GM19099 (cell line): ENCODE results near the gene COL4A6.

Source experiments
- POLR2A ChIP-seq: IDR thresholded peaks from 3 replicates; pipeline ENCODE4 v1.6.1; 2011; ENCODE audit warnings: low read depth; ENCODE audit not compliant: insufficient read length; ENCODE audit errors: extremely low read depth

The COL4A6 gene

GRCh38 chrX:108438110-108438623 is at the start of gene COL4A6:
COL4A6 (minus strand) TSS chrX:108438422; CDS start chrX:108438196, 226 bp downstream.
- TF ChIP-seq POLR2A = no peak

- TF ChIP-seq POLR2A = no peak
These were observed 47.7 kb upstream of the COL4A6 start for GRCh38 chrX:108485960-108486359.

- TF ChIP-seq POLR2A = no peak
These were observed 46.0 kb upstream of the COL4A6 start for GRCh38 chrX:108484251-108484650.

GRCh38 chrX:108473979-108474378 is 35.8 kb upstream of the COL4A6 start:
- no peak for TF ChIP-seq POLR2A

- no peak for TF ChIP-seq POLR2A
These were observed 30.3 kb upstream of the COL4A6 start for GRCh38 chrX:108468486-108468885.

- TF ChIP-seq POLR2A = no peak
These were observed 26.4 kb upstream of the COL4A6 start for GRCh38 chrX:108464604-108465003.

GRCh38 chrX:108456971-108457477 is 18.8 kb upstream of the COL4A6 start:
- TF ChIP-seq POLR2A = no peak

- TF ChIP-seq POLR2A = no peak
These were observed 15.6 kb upstream of the COL4A6 start for GRCh38 chrX:108453841-108454240.

GRCh38 chrX:108447303-108447702 is 9.1 kb upstream of the COL4A6 start:
- no peak for TF ChIP-seq POLR2A

GRCh38 chrX:108442901-108443464 is 4.8 kb upstream of the COL4A6 start:
- TF ChIP-seq POLR2A = no peak

- no peak for TF ChIP-seq POLR2A
These were observed 1.9 kb upstream of the COL4A6 start for GRCh38 chrX:108439961-108440696.

GRCh38 chrX:108439426-108439942 is 1.3 kb upstream of the COL4A6 start, which contains the start of gene COL4A5:
COL4A5 (plus strand) TSS chrX:108439838; CDS start chrX:108440126, 288 bp downstream.
- TF ChIP-seq POLR2A = no peak

- TF ChIP-seq POLR2A = no peak
These were observed 693 bp downstream of the COL4A6 start for GRCh38 chrX:108437349-108438109.

- no peak for TF ChIP-seq POLR2A
These were observed 3.0 kb downstream of the COL4A6 start for GRCh38 chrX:108435261-108435660.

- no peak for TF ChIP-seq POLR2A
These were observed 12.0 kb downstream of the COL4A6 start for GRCh38 chrX:108426262-108426661.
